ENCODE measurements around the gene OTX2.

Gene OTX2

GRCh38 chr14:56810147-56810719, at the start of gene OTX2:
OTX2 (minus strand) TSS chr14:56810479; CDS start chr14:56805456, 5,023 bp downstream.
- DNase-seq = no peak

- no peak for DNase-seq
Observed at GRCh38 chr14:56858422-56858821, 48.1 kb upstream of the OTX2 start.

- DNase-seq = no peak
Observed at GRCh38 chr14:56857216-56857615, 46.9 kb upstream of the OTX2 start.

GRCh38 chr14:56855891-56856461, 45.7 kb upstream of the OTX2 start:
- no peak for DNase-seq

GRCh38 chr14:56854325-56854724, 44.0 kb upstream of the OTX2 start:
- no peak for DNase-seq

GRCh38 chr14:56846970-56847930, 37.0 kb upstream of the OTX2 start:
- DNase-seq = no peak

GRCh38 chr14:56844406-56845002, 34.2 kb upstream of the OTX2 start:
- no peak for DNase-seq

- no peak for DNase-seq
Observed at GRCh38 chr14:56841611-56842010, 31.3 kb upstream of the OTX2 start.

- DNase-seq = no peak
Observed at GRCh38 chr14:56840221-56840620, 29.9 kb upstream of the OTX2 start.

- DNase-seq = no peak
Observed at GRCh38 chr14:56829151-56829550, 18.9 kb upstream of the OTX2 start.

GRCh38 chr14:56826214-56826613, 15.9 kb upstream of the OTX2 start:
- no peak for DNase-seq

- DNase-seq = no peak
Observed at GRCh38 chr14:56821805-56822610, 11.7 kb upstream of the OTX2 start.

GRCh38 chr14:56821177-56821576, 10.9 kb upstream of the OTX2 start:
- no peak for DNase-seq

- no peak for DNase-seq
Observed at GRCh38 chr14:56817396-56817921, 7.2 kb upstream of the OTX2 start.

GRCh38 chr14:56816574-56817391, 6.5 kb upstream of the OTX2 start:
- no peak for DNase-seq

GRCh38 chr14:56815745-56816144, 5.5 kb upstream of the OTX2 start:
- DNase-seq = no peak

- no peak for DNase-seq
Observed at GRCh38 chr14:56814969-56815700, 4.9 kb upstream of the OTX2 start.

- DNase-seq = no peak
Observed at GRCh38 chr14:56814519-56814959, 4.3 kb upstream of the OTX2 start.

GRCh38 chr14:56813143-56813551, 2.9 kb upstream of the OTX2 start:
- DNase-seq = no peak

GRCh38 chr14:56812364-56813141, 2.3 kb upstream of the OTX2 start:
- no peak for DNase-seq

Measured in NCI-H187 (cell line).